Ovary (tissue), 9 donors: ENCODE results near the gene GP5. TPM values are rescaled to one million over a fixed set of nuclear protein-coding genes. Genes with fewer than 3 reads are reported as not detected.

ENCODE experiments used
- DNase-seq, 5 donors: peaks; one replicate each; pipeline ENCODE4 v3.0.0-alpha.2; 2019 to 2020
- H3K27ac ChIP-seq, 2 donors: fragments of 200-600 bp; one replicate each; pipeline versions ENCODE4 v1.5.1 to v1.8.0; 2019 to 2022
- H3K27me3 ChIP-seq: fragments of 200-600 bp; one replicate; pipeline ENCODE4 v1.8.0; 2022
- H3K36me3 ChIP-seq: fragments of 200-600 bp; sonication (generic); one replicate; pipeline ENCODE4 v1.5.1; 2019
- H3K4me1 ChIP-seq: one replicate; pipeline ENCODE4 v1.8.1; 2013; ENCODE audit warnings: mild to moderate bottlenecking, moderate library complexity; ENCODE audit not compliant: insufficient read depth
- H3K4me3 ChIP-seq: fragments of 200-600 bp; sonication (generic); one replicate; pipeline ENCODE4 v1.5.1; 2017
- H3K9me3 ChIP-seq, 2 donors: fragments of 200-600 bp in 1 of 2; sonication (generic) in 1 of 2; one replicate each; pipeline versions ENCODE4 v1.5.1 to v1.8.1; 2013 to 2019; ENCODE audit warnings: mild to moderate bottlenecking in 1 of 2, moderate library complexity in 1 of 2
- CTCF ChIP-seq, 3 donors: fragments of 450-650 bp in 2 of 3; fragments of 200-600 bp in 1 of 3; IDR thresholded peaks; one replicate each; pipeline versions ENCODE4 v1.5.1 to v1.8.0; 2016 to 2022; ENCODE audit warnings: antibody characterized with exemption in 3 of 3, mild to moderate bottlenecking in 1 of 3
- EP300 ChIP-seq: sonication (generic); formaldehyde crosslinking; IDR thresholded peaks from one replicate; pipeline ENCODE4 v1.6.1; 2017; ENCODE audit warnings: antibody characterized with exemption
- POLR2A ChIP-seq: fragments of 450-650 bp; IDR thresholded peaks from one replicate; pipeline ENCODE4 v1.6.1; 2017; ENCODE audit warnings: antibody characterized with exemption, mild to moderate bottlenecking, moderate library complexity
- WGBS, 3 donors: extraction: QIAGEN DNeasy Blood & Tissue Kit in 1 of 3; methylation state at CpG; one replicate each; pipeline versions ENCODE4 v1.1.5 to v1.1.7; 2013 to 2017; 5-methylcytosine and 5-hydroxymethylcytosine counted together
- intact Hi-C, 4 donors: fragments of 100-400 bp; cut with DNase I; formaldehyde crosslinking; loops; one replicate each; pipeline versions ENCODE4 v1.11.0 to v1.15.1; 2022 to 2023
- polyA plus RNA-seq, 2 donors: library from polyadenylated mRNA; stranded (reverse); fragments of 200-250 nt in 1 of 2; fragments of 350-450 nt in 1 of 2; fragmentation: Illumina TruSeq in 1 of 2; extraction: RNeasy Lipid Tissue Mini Kit (QIAGEN cat#74804) in 1 of 2; gene quantifications; one replicate each; pipeline ENCODE4 v1.2.3, GENCODE V29; 2013 to 2014
- total RNA-seq, 7 donors: library from RNA; depleted of rRNA in 2 of 7; stranded (reverse); fragments of >200 nt in 2 of 7; fragmentation: NEBNext Ultra II Directional in 3 of 7; extraction: Animal tissue kit (Norgen Biotek cat#: 25700) in 3 of 7; gene quantifications; one replicate each; pipeline versions ENCODE4 v1.1.0 to v1.2.4, GENCODE V29; 2016 to 2023
- donor health status: DM: no; HTN: no; CAD: no; lungs with moderate emphysema.
- donor health status: DM: no; HTN: no; CAD: no.
- donor health status: Bipolar disorder and iron deficiency.
- donor health status: DM: yes; HTN: yes; CAD: no.
- donor health status: DM: no; HTN: no; CAD: no.
- donor health status: DM: yes; HTN: yes; CAD: no.

The GP5 gene
- total and polyA plus RNA-seq, 9 donors = 0.13 to 1.1 (median 0.38) TPM; not detected in 1

GRCh38 chr3:194368918-194369317 is 30.1 kb downstream of the GP5 start:
- DNase-seq = no peak
- no peaks in the 10 kb centered on the region for H3K36me3 ChIP-seq
- intact Hi-C loops = no loop called here
- TF ChIP-seq CTCF (IDR thresholded peaks at IDR 0.05) (no peak), EP300 (no peak), POLR2A (no peak)
- no peak overlapping the region for H3K4me3 ChIP-seq
- H3K9me3 ChIP-seq = no peaks in the 10 kb centered on the region
- peaks cover 3% of the 10 kb centered on the region for H3K4me1 ChIP-seq
- no peaks in the 10 kb centered on the region for H3K27me3 ChIP-seq
- 81 to 86% (median 84%) methylated on average over 6 of the region's 6 CpGs for WGBS, 3 donors
- no peak overlapping the region for H3K27ac ChIP-seq

- no peaks in the 10 kb centered on the region for H3K27me3 ChIP-seq
- TF ChIP-seq EP300 (no peak), POLR2A (no peak), CTCF (IDR thresholded peaks at IDR 0.05) (no peak)
- H3K27ac ChIP-seq = no peak overlapping the region
- H3K4me3 ChIP-seq = no peak overlapping the region
- peaks cover 3% of the 10 kb centered on the region for H3K4me1 ChIP-seq
- no peaks in the 10 kb centered on the region for H3K9me3 ChIP-seq
- no peak for DNase-seq
- intact Hi-C loops = no loop called here
- no peaks in the 10 kb centered on the region for H3K36me3 ChIP-seq
- WGBS, 3 donors = 53 to 71% (median 59%) methylated on average over 18 of the region's 18 CpGs
Measured at GRCh38 chr3:194367992-194368841, 30.8 kb downstream of the GP5 start.

GRCh38 chr3:194365978-194366490 is 33.0 kb downstream of the GP5 start:
- no peak for DNase-seq
- Histone ChIP-seq H3K4me3 (no peak overlapping the region), H3K27me3 (no peaks in the 10 kb centered on the region), H3K36me3 (no peaks in the 10 kb centered on the region), H3K4me1 (peaks cover 3% of the 10 kb centered on the region), H3K9me3 (no peaks in the 10 kb centered on the region), H3K27ac (no peak overlapping the region)
- WGBS, 3 donors = 82 to 94% (median 88%) methylated on average over 12 of the region's 12 CpGs
- intact Hi-C loops = no loop called here
- no peak for TF ChIP-seq CTCF (IDR thresholded peaks at IDR 0.05)
- no peak for TF ChIP-seq EP300
- no peak for TF ChIP-seq POLR2A

GRCh38 chr3:194365526-194365925 is 33.5 kb downstream of the GP5 start:
- DNase-seq = no peak
- no peaks in the 10 kb centered on the region for H3K27me3 ChIP-seq
- H3K9me3 ChIP-seq = no peaks in the 10 kb centered on the region
- H3K36me3 ChIP-seq = no peaks in the 10 kb centered on the region
- intact Hi-C loops = no loop called here
- TF ChIP-seq POLR2A (no peak), CTCF (IDR thresholded peaks at IDR 0.05) (no peak), EP300 (no peak)
- 88 to 96% (median 94%) methylated on average over 6 of the region's 6 CpGs for WGBS, 3 donors
- no peak overlapping the region for H3K4me3 ChIP-seq
- peaks cover 3% of the 10 kb centered on the region for H3K4me1 ChIP-seq
- no peak overlapping the region for H3K27ac ChIP-seq
